VCaP (cell line): Measurements from ENCODE around the gene ERC1.

Experiments
- H3K27ac ChIP-seq: fragments of 450-650 bp; 2 replicates; pipeline ENCODE4 v1.5.1; 2017
- CTCF ChIP-seq: fragments of 450-650 bp; conservative IDR thresholded peaks from 2 replicates; pipeline ENCODE4 v1.5.1; 2017; ENCODE audit warnings: mild to moderate bottlenecking, moderate library complexity

Gene ERC1

GRCh38 chr12:1302201-1302870, 311.3 kb downstream of the ERC1 start:
- no peak overlapping the region for H3K27ac ChIP-seq
- TF ChIP-seq CTCF = no peak

- H3K27ac ChIP-seq = no peak overlapping the region
- TF ChIP-seq CTCF = no peak
Measured at GRCh38 chr12:1305063-1305434, 314.0 kb downstream of the ERC1 start.

- no peak overlapping the region for H3K27ac ChIP-seq
- TF ChIP-seq CTCF = no peak
Measured at GRCh38 chr12:1305791-1306500, 314.9 kb downstream of the ERC1 start.

- no peak overlapping the region for H3K27ac ChIP-seq
- TF ChIP-seq CTCF = no peak
Measured at GRCh38 chr12:1306817-1307216, 315.8 kb downstream of the ERC1 start.

- TF ChIP-seq CTCF = no peak
- no peak overlapping the region for H3K27ac ChIP-seq
Measured at GRCh38 chr12:1307796-1308195, 316.8 kb downstream of the ERC1 start.

DNA sequence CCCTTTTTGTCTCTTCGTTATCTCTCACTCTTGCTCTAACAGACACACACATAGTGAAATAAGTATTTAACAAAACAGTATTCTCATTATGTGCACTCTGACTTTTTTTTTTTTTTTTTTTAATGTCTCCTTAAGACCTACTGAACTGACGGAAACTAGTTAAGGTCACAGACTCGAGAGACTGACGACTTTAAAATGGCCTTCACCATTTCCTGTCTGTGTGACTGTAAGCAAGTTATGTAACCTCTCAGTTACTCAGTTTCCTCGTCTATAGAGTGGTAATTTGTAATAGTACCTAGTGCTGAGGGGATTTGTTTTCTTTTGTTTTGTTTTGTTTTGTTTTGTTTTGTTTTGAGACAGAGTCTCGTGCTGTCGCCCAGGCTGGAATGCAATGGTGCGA, 318.6 kb downstream of the ERC1 start:
- TF ChIP-seq CTCF = no peak
- no peak overlapping the region for H3K27ac ChIP-seq

DNA sequence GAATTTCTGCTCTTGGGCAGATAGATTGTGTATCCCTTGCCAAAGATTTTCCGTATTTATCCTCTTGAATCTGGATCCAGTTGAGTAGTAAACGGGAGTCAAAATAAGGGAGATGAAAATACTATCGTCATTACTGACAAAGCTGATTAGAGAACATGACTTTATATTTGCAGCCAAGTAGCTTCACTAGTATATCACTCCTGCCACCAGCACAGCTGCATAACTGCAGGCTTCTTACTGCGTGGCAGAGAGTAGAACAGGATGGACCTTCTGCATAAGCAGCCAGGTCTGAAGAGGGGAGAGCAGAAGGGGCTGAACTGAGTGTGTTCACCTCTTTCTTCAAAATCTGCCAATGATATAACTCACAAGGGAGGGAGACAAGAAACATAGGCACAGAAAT, 319.6 kb downstream of the ERC1 start:
- no peak for TF ChIP-seq CTCF
- no peak overlapping the region for H3K27ac ChIP-seq
